GM12891 (cell line): ENCODE measurements around the gene SLC2A4.
"Not testable (repeated sequence)": the region's sequence is repeated elsewhere in the genome, so short reads cannot be mapped to it uniquely, and the experiment has no call there.

ENCODE experiments used
- POLR2A ChIP-seq: IDR thresholded peaks from 2 replicates; pipeline ENCODE4 v1.6.1; 2011; ENCODE audit warnings: low read depth, low read length, control low read depth
- POLR2AphosphoS5 ChIP-seq: IDR thresholded peaks from 2 replicates; pipeline ENCODE4 v1.6.1; 2011; ENCODE audit warnings: low read depth, low read length, control low read depth
- TAF1 ChIP-seq: IDR thresholded peaks from 2 replicates; pipeline ENCODE4 v1.6.1; 2011; ENCODE audit warnings: low read depth, low read length, control low read depth

DNA sequence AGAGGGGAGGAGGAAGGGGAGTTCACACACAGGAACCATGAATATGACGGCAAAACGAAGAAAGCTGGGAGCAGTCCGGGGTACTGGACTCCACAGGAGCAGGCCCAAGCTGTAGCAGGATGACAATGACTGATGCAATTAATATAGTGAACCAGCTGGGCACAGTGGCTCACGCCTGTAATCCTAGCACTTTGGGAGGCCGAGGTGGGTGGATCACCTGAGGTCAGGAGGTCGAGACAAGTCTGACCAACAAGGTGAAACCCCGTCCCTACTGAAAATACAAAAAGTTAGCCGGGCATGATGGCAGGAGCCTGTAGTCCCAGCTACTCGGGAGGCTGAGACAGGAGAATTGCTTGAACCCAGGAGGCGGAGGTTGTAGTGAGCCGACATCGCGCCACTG lies 54.2 kb downstream of the SLC2A4 start:
- TF ChIP-seq POLR2A, POLR2AphosphoS5, TAF1: not testable (repeated sequence)
